H1 (cell line): ENCODE data around the gene ALOX12. TPM values are rescaled to one million over a fixed set of nuclear protein-coding genes. Genes with fewer than 3 reads are reported as not detected.

Experiments used
- CEBPB ChIP-seq: IDR thresholded peaks from 2 replicates; pipeline ENCODE4 v1.6.1; 2012; ENCODE audit warnings: low read depth, low read length
- CTCF ChIP-seq, 3 experiments: IDR thresholded peaks; 1 replicate in 2 of 3; 2 replicates in 1 of 3; pipeline versions ENCODE4 v1.5.1 to v1.6.1; 2011; ENCODE audit warnings: low read length in 3 of 3, mild to moderate bottlenecking in 3 of 3, inconsistent platforms in 2 of 3, low read depth in 1 of 3, moderate library complexity in 1 of 3; ENCODE audit not compliant: insufficient read depth in 1 of 3; ENCODE audit errors: control extremely low read depth in 1 of 3
- GABPA ChIP-seq: IDR thresholded peaks from 2 replicates; pipeline ENCODE4 v1.6.1; 2011; ENCODE audit warnings: mild to moderate bottlenecking, low read length, moderate library complexity, borderline replicate concordance; ENCODE audit not compliant: insufficient read depth
- JUN ChIP-seq: IDR thresholded peaks from 2 replicates; pipeline ENCODE4 v1.6.1; 2011; ENCODE audit warnings: low read depth, mild to moderate bottlenecking, improper control_type of control experiment, low read length
- POLR2AphosphoS5 ChIP-seq: IDR thresholded peaks from 2 replicates; pipeline ENCODE4 v1.6.1; 2011; ENCODE audit warnings: low read depth, low read length
- YY1 ChIP-seq: IDR thresholded peaks from 2 replicates; pipeline ENCODE4 v1.6.1; 2011; ENCODE audit warnings: low read depth, mild to moderate bottlenecking, low read length
- polyA plus RNA-seq, 7 experiments: library from polyadenylated mRNA; depleted of rRNA in 3 of 7; stranded (reverse) in 5 of 7; unstranded in 2 of 7; fragments of >200 nt in 5 of 7; fragments of 200-250 nt in 2 of 7; gene quantifications; 1 replicate in 5 of 7; 2 replicates in 1 of 7; 4 replicates in 1 of 7; pipeline versions ENCODE4 v1.2.1 to v1.2.3, GENCODE V29; 2011 to 2013; ENCODE audit warnings: missing spikeins in 2 of 7, mixed read lengths in 2 of 7
- total RNA-seq: library from RNA; stranded (reverse); fragmentation: NEBNext Ultra II Directional; extraction: Animal tissue kit (Norgen Biotek cat#: 25700); gene quantifications from 2 replicates; pipeline ENCODE4 v1.2.1, GENCODE V29; 2021

Gene ALOX12
- total and polyA plus RNA-seq, 2 of the 8 experiments (the other 6 are each of a cell fraction or from before 2014, with no cell fraction given) = 1.4 to 2.0 TPM

DNA sequence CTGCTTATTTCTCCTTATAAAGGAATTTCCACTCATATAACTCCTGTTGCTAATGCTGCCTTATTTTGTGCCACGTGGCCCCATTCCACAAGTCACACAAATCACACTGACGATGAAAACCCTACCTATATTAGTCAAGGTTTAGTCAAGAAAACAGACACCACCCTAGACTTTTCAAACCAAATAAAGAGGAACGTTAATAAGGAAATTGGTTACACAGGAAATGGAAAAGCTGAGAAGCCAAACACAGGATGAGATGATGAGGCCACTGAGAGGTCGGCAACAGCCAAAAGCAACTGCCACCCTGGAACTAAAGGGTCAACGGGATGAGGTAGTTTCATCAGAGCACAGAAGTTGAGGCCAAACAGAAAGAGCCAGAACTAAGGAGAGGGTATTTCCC, 47.3 kb upstream of the ALOX12 start (continued):
- TF ChIP-seq YY1 (no peak), CTCF (IDR thresholded peaks at IDR 0.05; ENCODE audit: control extremely low read depth in 1 of 3, insufficient read depth in 1 of 3, low read depth in 1 of 3, low read length in 3 of 3) (no peak), JUN (no peak), CEBPB (no peak), GABPA (no peak), POLR2AphosphoS5 (no peak)
